Gastroesophageal sphincter (tissue), 4 donors: ENCODE measurements around the gene TOM1L2. TPM values are rescaled to one million over a fixed set of nuclear protein-coding genes. Genes with fewer than 3 reads are reported as not detected.

Experiments
- ATAC-seq: fragments of 150-250 bp; one replicate; pipeline ENCODE4 v1.9.1; 2016; ENCODE audit warnings: mild to moderate bottlenecking, moderate library complexity
- H3K27ac ChIP-seq, 4 donors: fragments of 200-600 bp; sonication (generic) in 3 of 4; 1 replicate in 3 of 4; 2 replicates in 1 of 4; pipeline ENCODE4 v1.5.1; 2016 to 2019
- H3K27me3 ChIP-seq: fragments of 200-600 bp; sonication (generic); one replicate; pipeline ENCODE4 v1.5.1; 2019
- H3K36me3 ChIP-seq, 2 donors: fragments of 200-600 bp; sonication (generic); one replicate each; pipeline ENCODE4 v1.5.1; 2019; ENCODE audit warnings: control low read depth in 1 of 2
- H3K4me1 ChIP-seq, 3 donors: fragments of 200-600 bp; sonication (generic); 1 replicate in 2 of 3; 2 replicates in 1 of 3; pipeline ENCODE4 v1.5.1; 2016 to 2019; ENCODE audit warnings: control low read depth in 2 of 3
- H3K4me3 ChIP-seq, 2 donors: fragments of 200-600 bp; sonication (generic); one replicate each; pipeline ENCODE4 v1.5.1; 2019; ENCODE audit warnings: mild to moderate bottlenecking in 1 of 2, moderate library complexity in 1 of 2
- H3K9me3 ChIP-seq, 3 donors: fragments of 200-600 bp; sonication (generic); one replicate each; pipeline ENCODE4 v1.5.1; 2017 to 2019; ENCODE audit warnings: control low read depth in 2 of 3
- EP300 ChIP-seq: sonication (generic); formaldehyde crosslinking; IDR thresholded peaks from one replicate; pipeline ENCODE4 v1.6.1; 2017; ENCODE audit warnings: antibody characterized with exemption, mild to moderate bottlenecking
- POLR2A ChIP-seq, 2 donors: fragments of 450-650 bp; IDR thresholded peaks; one replicate each; pipeline ENCODE4 v1.6.1; 2017; ENCODE audit warnings: antibody characterized with exemption in 2 of 2, mild to moderate bottlenecking in 2 of 2, moderate library complexity in 1 of 2
- POLR2AphosphoS5 ChIP-seq: sonication (generic); formaldehyde crosslinking; IDR thresholded peaks from one replicate; pipeline ENCODE4 v1.6.1; 2017; ENCODE audit warnings: antibody characterized with exemption
- WGBS, 2 donors: methylation state at CpG; one replicate each; pipeline ENCODE4 v1.1.5; 2018; ENCODE audit warnings: low coverage in 1 of 2; 5-methylcytosine and 5-hydroxymethylcytosine counted together
- total RNA-seq, 4 donors: library from RNA; depleted of rRNA; stranded (reverse); fragments of >200 nt; gene quantifications; one replicate each; pipeline ENCODE4 v1.1.0, GENCODE V29; 2016
- TF ChIP-seq, protein P1 (sequence below), 4 experiments: fragments of 200-600 bp in 2 of 4; fragments of 450-650 bp in 2 of 4; sonication (generic) in 1 of 4; IDR thresholded peaks; one replicate each; pipeline ENCODE4 v1.5.1; 2017 to 2019; ENCODE audit warnings: antibody characterized with exemption in 4 of 4, mild to moderate bottlenecking in 2 of 4, moderate library complexity in 2 of 4

Gene TOM1L2
- total RNA-seq, 4 donors from 2014 or later = 49.6 to 88.9 (median 74.8) TPM

DNA sequence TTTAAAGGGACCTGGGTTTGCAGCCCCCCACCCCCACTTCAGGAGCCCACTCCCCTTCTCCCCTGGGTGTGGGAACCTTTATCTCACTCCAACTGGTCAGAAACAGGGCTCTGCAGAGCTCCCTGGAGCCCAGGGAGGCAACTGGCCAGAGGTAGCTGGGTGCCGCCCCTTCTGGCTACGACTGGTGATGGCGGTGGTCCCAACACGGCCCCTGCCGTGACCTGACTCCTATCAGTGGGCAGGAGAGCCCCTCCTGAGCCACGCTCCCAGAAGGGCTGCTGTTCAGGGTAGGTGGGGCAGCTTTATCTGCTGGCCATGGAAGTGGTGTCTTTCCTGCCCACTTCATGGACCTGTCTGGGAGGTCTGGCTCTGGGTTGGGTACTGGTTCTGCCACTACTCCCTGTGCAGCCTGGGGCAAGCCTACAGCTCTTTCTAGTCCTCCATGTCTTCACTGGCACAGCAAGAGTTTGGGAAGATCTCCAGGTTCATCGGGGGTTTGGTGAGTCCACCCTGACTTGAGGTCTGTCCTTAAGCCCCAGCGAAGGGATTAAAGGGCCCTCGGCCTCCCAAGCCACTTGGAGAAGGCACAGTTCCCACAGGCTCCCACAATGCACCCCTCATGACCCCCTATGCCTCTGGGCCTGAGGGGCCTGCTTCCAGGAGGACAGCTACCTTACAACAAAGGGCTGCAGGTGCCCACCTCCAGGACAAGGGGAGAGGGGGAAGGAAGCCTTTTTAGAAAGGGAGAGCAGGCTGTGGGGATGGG is 129.9 kb downstream of the TOM1L2 start:
- ATAC-seq = no peak
- H3K4me1 ChIP-seq = peaks cover 6 to 49% (median 34%) of the 10 kb centered on the region in 3 donors
- H3K27ac ChIP-seq = peak overlapping the region in 3 of 4 donors; percentile 98 to 100 (median 100)
- H3K36me3 ChIP-seq = peaks cover 0 to 23% of the 10 kb centered on the region in 2 donors
- WGBS, 2 donors = no CpG with 5 or more reads among the region's 9 CpGs
- no peaks in the 10 kb centered on the region for H3K27me3 ChIP-seq
- TF ChIP-seq, protein P1, sequence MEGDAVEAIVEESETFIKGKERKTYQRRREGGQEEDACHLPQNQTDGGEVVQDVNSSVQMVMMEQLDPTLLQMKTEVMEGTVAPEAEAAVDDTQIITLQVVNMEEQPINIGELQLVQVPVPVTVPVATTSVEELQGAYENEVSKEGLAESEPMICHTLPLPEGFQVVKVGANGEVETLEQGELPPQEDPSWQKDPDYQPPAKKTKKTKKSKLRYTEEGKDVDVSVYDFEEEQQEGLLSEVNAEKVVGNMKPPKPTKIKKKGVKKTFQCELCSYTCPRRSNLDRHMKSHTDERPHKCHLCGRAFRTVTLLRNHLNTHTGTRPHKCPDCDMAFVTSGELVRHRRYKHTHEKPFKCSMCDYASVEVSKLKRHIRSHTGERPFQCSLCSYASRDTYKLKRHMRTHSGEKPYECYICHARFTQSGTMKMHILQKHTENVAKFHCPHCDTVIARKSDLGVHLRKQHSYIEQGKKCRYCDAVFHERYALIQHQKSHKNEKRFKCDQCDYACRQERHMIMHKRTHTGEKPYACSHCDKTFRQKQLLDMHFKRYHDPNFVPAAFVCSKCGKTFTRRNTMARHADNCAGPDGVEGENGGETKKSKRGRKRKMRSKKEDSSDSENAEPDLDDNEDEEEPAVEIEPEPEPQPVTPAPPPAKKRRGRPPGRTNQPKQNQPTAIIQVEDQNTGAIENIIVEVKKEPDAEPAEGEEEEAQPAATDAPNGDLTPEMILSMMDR (IDR thresholded peaks at IDR 0.05) = no peak
- TF ChIP-seq EP300 = no peak
- no peak for TF ChIP-seq POLR2A (IDR thresholded peaks at IDR 0.05)
- no peak for TF ChIP-seq POLR2AphosphoS5
- H3K4me3 ChIP-seq = no peak overlapping the region
- H3K9me3 ChIP-seq = no peaks in the 10 kb centered on the region

DNA sequence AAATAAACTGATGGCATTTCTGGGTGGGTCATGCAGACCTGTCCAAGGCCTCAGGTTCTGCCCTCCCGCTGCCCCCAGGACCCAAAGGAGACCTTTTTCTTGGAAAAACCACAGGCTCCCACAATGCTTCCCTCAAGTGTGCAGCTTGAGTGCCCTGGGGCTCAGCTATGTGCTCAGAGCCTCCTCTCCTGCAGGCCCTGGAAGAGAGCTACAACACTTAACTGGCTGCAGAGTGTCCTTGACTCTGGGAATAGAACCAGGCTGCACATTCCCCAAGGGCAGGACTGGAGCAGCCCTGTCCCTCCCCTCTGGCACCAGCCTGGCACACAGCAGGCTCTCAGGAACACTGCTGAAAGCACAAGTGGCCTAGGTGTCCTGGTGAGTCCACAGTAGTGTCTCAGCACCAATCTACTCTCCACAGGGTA is 130.6 kb downstream of the TOM1L2 start:
- Histone ChIP-seq H3K27ac (peak overlapping the region in 3 of 4 donors; percentile 98 to 100 (median 100)), H3K9me3 (no peaks in the 10 kb centered on the region), H3K4me3 (no peak overlapping the region), H3K4me1 (peaks cover 8 to 56% (median 38%) of the 10 kb centered on the region in 3 donors), H3K27me3 (no peaks in the 10 kb centered on the region), H3K36me3 (peaks cover 0 to 17% of the 10 kb centered on the region in 2 donors)
- ATAC-seq = no peak
- TF ChIP-seq POLR2A (IDR thresholded peaks at IDR 0.05) = no peak
- TF ChIP-seq, protein P1 (IDR thresholded peaks at IDR 0.05) = no peak
- no peak for TF ChIP-seq EP300
- no peak for TF ChIP-seq POLR2AphosphoS5
- WGBS, 2 donors = no CpG with 5 or more reads among the region's 1 CpG

DNA sequence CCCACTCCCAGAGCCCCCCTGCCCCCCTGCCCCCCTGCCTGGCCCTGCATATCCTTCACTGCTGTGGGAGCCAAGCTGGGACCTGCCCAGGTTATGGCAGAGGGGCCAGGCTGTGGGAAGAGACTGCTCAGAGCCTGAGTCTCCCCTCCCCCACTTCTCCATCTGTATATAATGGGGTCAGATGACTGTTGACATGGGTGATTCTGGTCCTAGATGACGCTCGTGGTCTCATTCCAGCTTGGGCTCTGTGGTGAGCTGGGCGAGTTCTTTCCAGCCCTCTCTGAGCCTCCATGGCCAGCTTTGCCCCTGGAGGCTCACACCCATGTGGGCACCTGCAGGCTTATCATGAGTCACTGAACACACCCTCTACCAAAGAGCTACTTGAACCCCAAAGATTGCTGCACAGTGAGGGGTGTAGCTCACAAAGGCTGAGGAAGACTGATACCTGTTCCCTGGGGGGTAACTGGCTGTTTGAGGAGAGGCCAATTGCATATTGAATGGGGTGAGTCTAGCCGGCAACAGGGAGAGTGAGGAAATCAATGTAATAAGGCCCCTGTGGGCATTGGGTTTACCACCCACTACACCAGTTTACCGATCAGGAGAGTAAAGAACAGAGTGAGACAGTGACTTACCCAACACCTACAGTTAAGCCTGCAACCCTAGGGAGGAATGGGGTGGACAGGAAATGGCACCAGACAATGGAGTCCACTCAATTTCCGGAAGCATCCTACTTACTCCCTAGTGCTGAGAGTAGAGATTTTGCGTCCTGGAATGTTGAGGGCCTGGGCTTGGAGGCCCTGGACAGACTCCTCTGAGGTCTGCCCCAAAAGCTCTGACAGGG is 131.2 kb downstream of the TOM1L2 start:
- Histone ChIP-seq H3K4me3 (peak overlapping the region; percentile 29 to 66), H3K36me3 (peaks cover 0 to 10% of the 10 kb centered on the region in 2 donors), H3K9me3 (no peaks in the 10 kb centered on the region), H3K27me3 (no peaks in the 10 kb centered on the region), H3K27ac (peak overlapping the region; percentile 83 to 100 (median 99)), H3K4me1 (peaks cover 8 to 56% (median 39%) of the 10 kb centered on the region in 3 donors)
- TF ChIP-seq EP300 (no peak), POLR2AphosphoS5 (no peak), POLR2A (IDR thresholded peaks at IDR 0.05) (no peak)
- TF ChIP-seq, protein P1 (IDR thresholded peaks at IDR 0.05) = no peak
- ATAC-seq = no peak
- WGBS, 2 donors = 56 to 59% methylated on average over 3 to 5 of the region's 7 CpGs

DNA sequence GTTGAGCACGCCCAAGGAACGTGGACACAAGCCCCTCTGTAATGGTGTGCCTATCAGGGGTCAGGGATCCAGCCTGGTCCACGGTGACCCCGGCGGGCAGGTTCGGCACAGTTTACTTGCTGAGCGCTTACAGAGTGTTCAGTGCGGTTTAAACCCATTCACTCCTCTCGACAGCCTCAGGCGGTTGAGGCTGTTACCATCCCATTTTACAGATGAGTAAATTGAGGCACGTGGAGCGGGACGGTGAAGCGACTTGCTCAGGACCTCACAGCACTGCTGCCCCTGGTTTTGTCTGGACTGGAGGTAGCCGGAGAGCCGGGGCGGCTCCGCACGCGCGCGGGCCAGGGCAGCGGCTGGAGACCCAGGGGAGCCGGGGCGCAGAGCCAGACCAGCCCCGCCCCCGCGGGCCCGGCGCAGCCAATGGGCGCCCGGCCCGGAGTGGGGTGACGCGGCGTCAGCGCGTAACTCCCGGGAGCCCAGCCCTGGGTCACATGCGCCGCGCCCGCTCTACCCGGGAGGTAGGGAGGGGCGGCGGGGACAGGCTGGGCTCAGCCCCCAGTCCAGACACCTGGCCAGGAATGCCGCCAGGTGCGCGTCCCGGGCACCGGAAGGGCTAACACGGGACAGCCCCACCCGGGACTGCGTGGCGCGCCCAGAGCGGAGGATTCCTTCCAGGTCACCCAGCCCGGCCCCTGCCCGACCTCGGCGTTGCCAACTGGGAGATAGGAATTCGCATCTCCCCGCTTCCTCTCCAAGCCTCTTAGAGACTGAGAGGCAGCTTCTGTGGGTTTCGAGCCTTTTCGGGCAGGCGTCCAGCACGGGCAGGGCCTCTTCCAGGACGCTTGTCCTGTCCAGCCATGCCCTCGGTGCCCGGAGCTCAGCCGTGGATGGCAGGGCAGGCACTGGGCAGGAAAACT is 132.2 kb downstream of the TOM1L2 start:
- TF ChIP-seq POLR2AphosphoS5 = peak; percentile 92
- TF ChIP-seq EP300 = no peak
- peak; percentile 88 to 93 for TF ChIP-seq POLR2A (IDR thresholded peaks at IDR 0.05)
- 14% methylated on average over 5 of the region's 71 CpGs; no CpG with 5 or more reads in 1 of the 2 donors for WGBS, 2 donors
- H3K4me1 ChIP-seq = peaks cover 8 to 66% (median 48%) of the 10 kb centered on the region in 3 donors

More for the DNA sequence above, 132.2 kb downstream of the TOM1L2 start:
- Histone ChIP-seq H3K27ac (peak overlapping the region; percentile 83 to 100 (median 99)), H3K27me3 (no peaks in the 10 kb centered on the region), H3K36me3 (peaks cover 0 to under 1% of the 10 kb centered on the region in 2 donors), H3K4me3 (peak overlapping the region; percentile 29 to 66), H3K9me3 (no peaks in the 10 kb centered on the region)
- ATAC-seq = peak; percentile 80
